ENCODE measurements around the gene LRRC57. TPM values are rescaled to one million over a fixed set of nuclear protein-coding genes. Genes with fewer than 3 reads are reported as not detected.

The LRRC57 gene
- total RNA-seq, 6 experiments from 2014 or later: 8.5 to 10.8 (median 10.1) TPM

GRCh38 chr15:42491539-42492225 lies 56.9 kb downstream of the LRRC57 start:
- TF ChIP-seq POLR2A (IDR thresholded peaks at IDR 0.05): no peak
- TF ChIP-seq, protein P1, sequence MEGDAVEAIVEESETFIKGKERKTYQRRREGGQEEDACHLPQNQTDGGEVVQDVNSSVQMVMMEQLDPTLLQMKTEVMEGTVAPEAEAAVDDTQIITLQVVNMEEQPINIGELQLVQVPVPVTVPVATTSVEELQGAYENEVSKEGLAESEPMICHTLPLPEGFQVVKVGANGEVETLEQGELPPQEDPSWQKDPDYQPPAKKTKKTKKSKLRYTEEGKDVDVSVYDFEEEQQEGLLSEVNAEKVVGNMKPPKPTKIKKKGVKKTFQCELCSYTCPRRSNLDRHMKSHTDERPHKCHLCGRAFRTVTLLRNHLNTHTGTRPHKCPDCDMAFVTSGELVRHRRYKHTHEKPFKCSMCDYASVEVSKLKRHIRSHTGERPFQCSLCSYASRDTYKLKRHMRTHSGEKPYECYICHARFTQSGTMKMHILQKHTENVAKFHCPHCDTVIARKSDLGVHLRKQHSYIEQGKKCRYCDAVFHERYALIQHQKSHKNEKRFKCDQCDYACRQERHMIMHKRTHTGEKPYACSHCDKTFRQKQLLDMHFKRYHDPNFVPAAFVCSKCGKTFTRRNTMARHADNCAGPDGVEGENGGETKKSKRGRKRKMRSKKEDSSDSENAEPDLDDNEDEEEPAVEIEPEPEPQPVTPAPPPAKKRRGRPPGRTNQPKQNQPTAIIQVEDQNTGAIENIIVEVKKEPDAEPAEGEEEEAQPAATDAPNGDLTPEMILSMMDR (IDR thresholded peaks at IDR 0.05): no peak
- intact Hi-C loops (cut with DNase I): no loop called here
- no peak for DNase-seq
- Histone ChIP-seq H3K36me3 (no peaks in the 10 kb centered on the region), H3K9me3 (no peaks in the 10 kb centered on the region), H3K4me1 (peaks cover 0 to 30% (median 4%) of the 10 kb centered on the region in 4 donors), H3K27ac (peak overlapping the region; percentile 92 to 95 (median 93)), H3K4me3 (peak overlapping the region; percentile 77 to 87 (median 78)), H3K27me3 (no peaks in the 10 kb centered on the region)
- 85% methylated on average over 17 of the region's 18 CpGs for WGBS (ENCODE audit: insufficient coverage, low coverage, low lambda C conversion rate, missing lambda C conversion rate)
- no peak for ATAC-seq

DNA sequence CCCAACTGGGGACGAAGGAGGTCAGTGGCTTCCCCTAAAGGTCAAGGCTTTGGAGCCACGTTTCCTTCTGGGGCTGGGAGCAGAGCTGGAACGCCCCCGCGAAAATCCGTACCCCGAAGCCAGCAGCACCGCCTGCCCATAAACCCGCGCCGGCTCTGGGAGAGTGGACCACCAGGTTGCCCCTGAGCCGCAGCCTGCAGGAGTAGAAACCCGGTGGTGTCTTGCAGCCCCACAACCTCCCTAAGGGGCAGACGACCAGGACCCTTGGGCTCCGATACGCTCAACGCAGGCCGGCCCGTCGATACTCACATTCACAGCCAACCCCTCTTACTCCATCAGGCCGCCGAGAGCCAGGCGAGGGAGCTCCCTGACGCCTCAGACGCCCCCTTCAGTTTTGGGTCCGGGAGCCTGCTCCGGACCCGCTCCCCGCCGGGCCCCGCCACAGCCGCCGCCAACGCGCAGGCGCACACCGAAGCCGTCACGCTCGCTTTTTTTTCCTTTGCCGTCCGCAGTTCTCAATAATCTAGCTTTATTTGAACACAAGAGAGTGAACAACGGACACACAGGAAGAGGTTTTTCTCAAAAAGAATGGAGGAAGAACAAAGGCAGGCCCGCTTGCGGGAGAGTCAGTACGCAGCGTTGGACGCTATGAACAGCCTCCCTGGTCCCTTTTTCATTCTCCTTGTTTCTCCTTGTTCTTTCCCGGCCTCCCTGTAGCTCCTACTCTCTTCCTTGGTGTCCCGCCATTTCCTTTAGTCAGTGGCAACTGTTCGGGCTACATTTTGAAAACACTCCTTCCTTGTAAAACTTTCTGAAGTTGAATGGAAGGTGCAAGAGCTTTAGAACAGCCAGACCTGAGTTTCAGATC lies 57.7 kb downstream of the LRRC57 start, which contains the start of gene ZNF106:
Gene ZNF106 (minus strand): TSS at position 471 of the 868 bp plus-strand sequence. CDS start 18,852 bp downstream, outside the sequence.
- Histone ChIP-seq H3K27me3 (no peaks in the 10 kb centered on the region), H3K9me3 (no peaks in the 10 kb centered on the region), H3K36me3 (no peaks in the 10 kb centered on the region), H3K4me1 (peaks cover 0 to 22% (median under 1%) of the 10 kb centered on the region in 4 donors), H3K4me3 (peak within 1 kb of the TSS; percentile 77 to 87 (median 78)), H3K27ac (peak within 1 kb of the TSS; percentile 92 to 95 (median 93))
- TF ChIP-seq POLR2A (IDR thresholded peaks at IDR 0.05): peak; percentile 81
- TF ChIP-seq, protein P1 (IDR thresholded peaks at IDR 0.05): no peak
- peak; percentile 89 to 90 (median 90) for DNase-seq
- under 1% methylated on average over 27 of the region's 51 CpGs for WGBS (ENCODE audit: insufficient coverage, low coverage, low lambda C conversion rate, missing lambda C conversion rate)
- ATAC-seq: peak; percentile 54 to 72 (median 66)
- intact Hi-C loops (cut with DNase I): no loop called here

DNA sequence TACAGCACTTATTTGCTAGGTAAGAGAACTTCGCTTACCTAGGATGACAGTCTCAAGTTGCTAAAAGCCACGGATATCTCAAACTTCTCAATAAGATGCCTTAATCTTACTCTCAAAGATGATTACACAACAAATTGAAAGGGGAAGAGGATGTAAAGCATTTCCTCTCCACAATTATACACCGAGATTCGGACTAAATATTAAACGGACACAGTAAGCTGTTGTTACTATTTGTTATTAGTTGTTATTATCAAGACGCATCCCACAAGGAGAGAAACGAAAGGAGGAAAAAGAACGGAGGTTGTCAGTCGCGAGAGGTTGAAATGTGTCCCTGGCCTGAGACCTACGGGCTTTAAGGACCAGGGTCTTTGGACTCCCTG lies 58.3 kb downstream of the LRRC57 start:
- TF ChIP-seq POLR2A (IDR thresholded peaks at IDR 0.05): no peak
- TF ChIP-seq, protein P1 (IDR thresholded peaks at IDR 0.05): no peak
- peaks cover 0 to 25% (median 0%) of the 10 kb centered on the region in 4 donors for H3K4me1 ChIP-seq
- intact Hi-C loops (cut with DNase I): no loop called here

More for the DNA sequence above, 58.3 kb downstream of the LRRC57 start:
- Histone ChIP-seq H3K36me3 (no peaks in the 10 kb centered on the region), H3K4me3 (peak overlapping the region; percentile 77 to 87 (median 78)), H3K9me3 (no peaks in the 10 kb centered on the region), H3K27ac (peak overlapping the region; percentile 92 to 95 (median 93)), H3K27me3 (no peaks in the 10 kb centered on the region)
- DNase-seq: no peak
- ATAC-seq: no peak
- WGBS (ENCODE audit: insufficient coverage, low coverage, low lambda C conversion rate, missing lambda C conversion rate): 4% methylated on average over 11 of the region's 11 CpGs

Other genes starting within 250 kb of the LRRC57 start
- 10 to 100 TPM in 3 of 6 experiments, 1 to 10 TPM in 3; 3.2 to 25.9 (median 13.3) TPM for gene CAPN3, start 189.3 kb downstream of the LRRC57 start, total RNA-seq
- gene ZNF106, start 57.7 kb downstream of the LRRC57 start, total RNA-seq: 10 to 100 TPM; 17.5 to 24.5 (median 20.0) TPM
- gene SNAP23, start 53.2 kb downstream of the LRRC57 start, total RNA-seq: 10 to 100 TPM; 20.7 to 30.9 (median 26.9) TPM
- gene HAUS2, start within 50 bp of the LRRC57 start, total RNA-seq: 10 to 100 TPM in 3 of 6 experiments, 1 to 10 TPM in 3; 5.8 to 19.5 (median 8.6) TPM
- 1 to 10 TPM in 5 of 6 experiments, under 1 TPM in 1; 0.70 to 3.1 (median 1.5) TPM for gene STARD9, start 26.8 kb upstream of the LRRC57 start, total RNA-seq
- gene CDAN1, start 188.3 kb upstream of the LRRC57 start, total RNA-seq: 1 to 10 TPM; 5.0 to 8.2 (median 6.3) TPM

All from right lobe of liver (tissue), 6 donors.